Posterior cingulate gyrus (tissue), 11 donors: ENCODE data around the gene RAD51D.
A peak's percentile ranks its signal among the peaks of the same experiment; 100 is the strongest.
"Not testable (repeated sequence)": the region's sequence is repeated elsewhere in the genome, so short reads cannot be mapped to it uniquely, and the experiment has no call there.

ENCODE experiments used
- DNase-seq, 10 donors: peaks; one replicate each; pipeline versions ENCODE4 v3.0.0 to v3.0.0-alpha.2; 2020 to 2021; ENCODE audit warnings: mixed read lengths in 3 of 10
- intact Hi-C: fragments of 100-400 bp; cut with DNase I; formaldehyde crosslinking; loops from one replicate; pipeline ENCODE4 v1.15.1; 2023

Gene RAD51D

DNA sequence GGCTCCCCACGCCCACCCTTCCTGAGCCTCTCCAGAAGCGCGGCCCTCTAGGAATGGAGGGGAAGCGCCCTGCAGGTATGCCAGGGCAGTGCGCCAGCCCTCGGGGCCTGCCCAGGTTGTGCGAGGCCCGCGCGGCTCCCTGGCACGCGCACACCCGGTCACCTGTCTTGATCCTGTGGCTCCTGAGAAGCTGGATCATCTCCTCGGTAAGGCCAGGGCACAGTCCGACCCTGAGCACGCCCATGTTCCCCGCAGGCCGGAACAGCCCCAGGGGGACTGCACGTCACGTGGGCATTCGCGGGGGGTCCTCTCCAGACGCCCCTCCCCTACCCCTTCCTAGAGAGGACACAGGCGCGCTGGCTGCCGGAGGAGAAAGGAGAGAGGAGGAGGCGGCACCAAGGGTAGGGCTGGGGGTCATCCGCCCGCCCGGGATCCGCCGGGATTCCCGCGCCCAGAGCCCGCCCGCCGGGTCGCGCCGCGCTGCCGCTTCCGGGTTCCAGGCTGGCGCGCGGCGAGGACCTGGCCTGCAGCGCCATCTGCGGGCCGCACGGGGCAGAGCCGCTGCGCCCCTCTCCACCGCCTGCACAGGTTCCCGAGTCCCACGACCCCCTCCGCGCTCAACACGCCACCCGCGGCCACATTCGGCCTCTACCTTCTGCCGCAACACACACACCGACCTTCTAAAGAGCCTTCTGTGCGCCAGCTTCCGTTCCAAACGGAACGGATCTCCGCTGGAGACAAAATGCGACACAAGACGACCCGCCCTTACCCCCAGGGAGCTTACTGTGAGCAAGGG is at the start of gene RAD51D:
TSS of gene RAD51D (minus strand) at position 491 of the 796 bp plus-strand sequence. CDS start at position 244, 247 bp downstream.
- intact Hi-C loops, result loop anchor here (1.0 to 5.0 kb wide), 3 partner anchors 121 to 699 kb away; no protein-coding TSS in a partner anchor
- peak; percentile 42 to 96 (median 68) for DNase-seq

- intact Hi-C loops, result no loop called here
- DNase-seq, result no peak
These were observed 48.0 kb upstream of the RAD51D start for GRCh38 chr17:35167666-35168065.

DNA sequence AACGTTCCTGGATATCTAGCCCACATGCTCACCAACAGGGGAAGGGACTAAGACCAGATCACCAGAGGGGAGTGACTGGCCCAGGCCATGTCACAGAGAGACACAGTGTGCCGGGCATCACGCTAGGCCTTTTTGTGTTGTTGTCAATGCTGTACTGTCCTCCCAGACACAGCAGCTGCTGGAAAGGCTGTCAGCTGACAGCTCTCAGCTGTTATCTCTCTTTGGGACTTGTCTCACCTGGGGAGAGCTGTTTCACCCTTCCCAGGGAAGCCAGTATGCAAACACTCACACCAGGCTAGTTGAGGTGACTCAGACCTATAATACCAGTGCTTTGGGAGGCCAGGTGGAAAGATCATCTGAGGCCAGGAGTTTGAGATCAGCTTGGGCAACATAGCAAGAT is 47.4 kb upstream of the RAD51D start:
- peak in 1 of 10 donors; percentile 50 for DNase-seq
- intact Hi-C loops, result no loop called here

DNA sequence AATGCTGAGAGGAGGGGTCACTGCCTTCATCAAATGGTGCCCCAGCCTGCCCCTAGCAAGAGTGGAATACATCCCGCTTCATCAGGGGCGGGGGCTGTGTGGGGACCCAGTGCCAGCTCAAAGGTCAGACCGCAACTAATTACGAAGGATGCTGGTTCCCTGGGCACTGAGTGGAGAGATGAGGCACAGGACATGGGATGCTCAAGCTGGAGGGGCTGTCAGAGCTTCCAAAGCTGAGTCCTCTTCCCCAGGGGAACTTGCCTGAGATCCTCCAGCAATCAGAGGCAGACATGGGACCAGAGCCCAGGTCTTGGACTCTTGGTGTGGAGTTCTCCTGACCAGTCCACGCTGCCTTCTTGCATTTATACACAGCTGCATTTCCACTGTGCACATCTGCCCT is 46.9 kb upstream of the RAD51D start:
- intact Hi-C loops, result no loop called here
- DNase-seq, result no peak

GRCh38 chr17:35164716-35165115 is 45.1 kb upstream of the RAD51D start:
- no peak for DNase-seq
- intact Hi-C loops, result no loop called here

GRCh38 chr17:35163886-35164285 is 44.2 kb upstream of the RAD51D start:
- intact Hi-C loops, result no loop called here
- no peak for DNase-seq

DNA sequence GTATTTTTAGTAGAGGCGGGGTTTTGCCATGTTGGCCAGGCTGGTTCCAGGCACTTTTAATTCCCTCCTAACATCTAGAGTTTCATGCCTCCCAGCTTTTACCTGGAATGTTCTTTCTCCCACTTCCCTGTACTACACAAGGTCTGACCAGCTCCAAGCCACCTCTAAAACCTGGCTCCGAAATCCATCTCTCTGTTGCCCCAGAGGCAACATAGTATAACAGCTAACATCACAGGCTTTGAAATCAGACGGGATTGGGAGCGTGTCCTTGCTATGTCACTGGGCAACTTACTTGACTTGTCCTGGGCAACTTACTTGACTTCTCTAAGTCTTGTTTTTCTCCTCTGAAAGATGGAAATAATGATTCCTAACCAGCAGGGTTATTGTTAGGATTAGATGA is 43.1 kb upstream of the RAD51D start:
- DNase-seq, result peak in 1 of 10 donors; percentile 27
- intact Hi-C loops, result no loop called here

GRCh38 chr17:35161281-35161761 is 41.7 kb upstream of the RAD51D start:
- intact Hi-C loops, result no loop called here
- no peak for DNase-seq

DNA sequence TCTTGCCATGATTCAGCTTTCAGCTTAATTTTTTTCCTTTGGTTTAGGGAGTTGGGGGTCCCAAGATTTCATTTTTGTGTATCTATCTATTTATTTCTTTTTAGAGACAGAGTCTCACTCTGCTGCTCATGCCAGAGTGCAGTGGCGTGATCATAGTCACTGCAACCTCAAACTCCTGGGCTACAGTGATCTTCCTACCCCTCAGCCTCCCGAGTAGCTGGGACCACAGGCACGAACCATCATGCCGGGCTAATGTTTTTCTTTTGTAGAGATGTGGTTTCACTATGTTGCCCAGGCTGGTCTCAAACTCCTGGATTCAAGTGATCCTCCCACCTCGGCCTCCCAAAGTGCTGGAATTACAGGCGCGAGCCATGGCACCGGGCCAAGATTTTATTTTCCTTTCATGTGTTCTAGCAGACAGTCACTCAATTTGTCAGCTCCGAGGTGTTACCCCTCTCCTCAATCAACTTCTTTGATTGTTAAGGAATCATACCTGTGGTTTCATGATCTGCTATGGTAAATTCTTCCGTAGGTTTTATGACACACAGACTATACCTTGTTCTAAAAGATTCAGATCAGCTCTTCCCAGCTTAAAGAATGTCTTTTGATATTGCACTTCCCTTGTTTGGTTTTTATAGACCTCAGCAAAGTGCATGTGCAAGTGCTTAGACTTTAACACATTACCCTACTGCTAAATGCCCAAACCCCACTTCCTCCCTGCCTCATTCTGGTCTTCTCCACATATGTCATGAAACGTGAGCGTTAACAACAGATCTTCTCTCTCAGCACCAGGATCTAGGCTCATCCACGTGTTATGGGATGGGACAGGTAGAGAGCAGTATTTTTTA is 40.9 kb upstream of the RAD51D start:
- intact Hi-C loops, result no loop called here
- DNase-seq, result peak in 2 of 10 donors; percentile 16 to 49

GRCh38 chr17:35159940-35160339 is 40.3 kb upstream of the RAD51D start:
- intact Hi-C loops, result no loop called here
- no peak for DNase-seq

DNA sequence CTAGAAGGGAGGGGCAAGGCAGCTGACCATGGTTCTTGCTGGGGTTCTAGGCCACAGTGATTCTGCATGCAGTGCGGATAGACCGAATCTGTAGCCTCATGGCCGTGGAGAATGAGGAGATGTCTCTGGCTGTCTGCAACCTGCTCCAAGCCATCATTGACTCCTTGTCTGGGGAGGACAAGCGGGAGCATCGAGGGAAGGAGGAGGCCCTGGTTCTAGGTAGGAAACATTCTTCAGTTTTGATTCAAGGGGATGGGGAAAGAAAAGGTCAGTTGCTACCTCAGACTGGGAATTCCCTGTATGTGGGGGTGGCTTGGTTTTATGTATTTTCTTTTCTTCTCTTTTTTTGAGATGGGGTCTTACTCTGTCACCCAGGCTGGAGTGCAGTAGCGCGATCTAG is 35.6 kb upstream of the RAD51D start:
- intact Hi-C loops, result no loop called here
- DNase-seq, result no peak

DNA sequence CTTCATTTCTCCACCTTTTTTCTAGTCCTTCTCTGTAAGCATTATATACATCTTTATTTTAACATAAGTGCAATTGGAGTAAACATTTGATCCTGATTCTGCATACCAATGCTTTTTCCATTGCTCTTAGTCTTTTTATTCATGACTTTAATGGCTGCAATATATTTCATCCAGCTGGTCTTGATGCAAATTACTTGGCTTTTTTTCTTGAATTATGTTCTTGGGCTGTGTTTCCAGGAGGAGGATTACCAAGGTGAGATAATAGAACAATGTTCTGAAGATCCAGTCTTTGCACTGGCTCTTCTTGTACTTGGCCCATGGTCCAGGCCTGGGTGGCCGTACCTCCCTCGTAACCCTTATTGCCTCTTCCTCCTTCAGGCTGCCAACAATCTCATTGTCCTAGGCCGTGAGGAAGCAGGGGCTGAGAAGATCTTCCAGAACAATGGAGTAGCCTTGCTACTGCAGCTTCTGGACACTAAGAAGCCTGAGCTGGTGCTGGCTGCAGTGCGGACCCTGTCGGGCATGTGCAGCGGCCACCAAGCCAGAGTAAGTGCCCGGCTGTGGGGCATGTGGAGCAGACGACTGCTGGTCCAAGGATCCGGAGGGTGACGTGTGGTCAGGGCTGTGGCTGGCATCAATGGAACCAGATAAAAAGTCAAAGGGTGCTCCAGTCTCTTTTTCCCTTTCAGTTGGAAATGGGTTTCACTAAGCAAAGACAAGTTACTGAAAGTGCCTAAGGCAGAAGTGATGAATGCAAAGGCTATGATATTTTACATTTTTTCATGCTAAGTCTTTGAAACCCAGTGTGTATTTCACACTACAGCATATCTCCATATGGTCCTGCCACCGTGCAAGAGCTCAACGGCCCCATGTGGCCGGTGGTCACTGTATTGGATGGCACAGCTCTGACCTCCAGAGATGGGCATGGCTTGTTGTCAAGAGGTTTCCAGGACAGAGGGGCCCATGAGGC is 34.8 kb upstream of the RAD51D start:
- peak in 2 of 10 donors; percentile 39 to 74 for DNase-seq
- intact Hi-C loops, result no loop called here

DNA sequence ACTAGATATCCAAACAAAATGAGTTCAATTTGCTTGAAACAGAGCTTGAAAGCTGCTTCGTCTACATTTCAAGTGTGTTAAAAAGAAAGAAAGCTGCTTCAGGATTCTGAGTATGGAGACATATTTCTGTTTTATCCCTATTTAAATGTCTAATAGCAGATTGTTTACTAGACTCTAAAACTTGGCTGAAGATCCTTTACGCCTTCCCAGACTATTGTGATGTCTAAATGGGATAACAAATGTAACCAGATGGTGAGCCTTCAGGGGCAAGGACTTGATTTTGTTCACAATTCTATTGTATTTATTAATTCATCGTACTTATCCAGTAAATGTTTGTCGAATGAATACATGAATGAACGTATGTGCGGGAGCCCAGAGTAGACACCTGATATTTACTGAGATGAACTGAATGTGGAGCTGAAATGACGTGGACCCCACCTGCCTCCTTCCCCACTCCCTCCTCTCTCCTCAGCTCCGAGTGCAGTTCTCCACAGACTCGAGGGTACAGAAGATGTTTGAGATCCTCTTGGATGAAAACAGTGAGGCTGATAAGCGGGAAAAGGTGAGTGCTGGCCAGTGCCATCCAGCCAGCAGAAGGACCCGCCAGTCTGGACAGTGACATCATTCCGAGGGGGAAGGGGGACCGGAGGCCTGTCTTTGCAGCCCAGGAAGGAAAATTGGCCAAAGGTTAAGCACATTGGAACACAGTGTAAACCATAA is 32.9 kb upstream of the RAD51D start:
- intact Hi-C loops, result no loop called here
- peak in 1 of 10 donors; percentile 52 for DNase-seq

DNA sequence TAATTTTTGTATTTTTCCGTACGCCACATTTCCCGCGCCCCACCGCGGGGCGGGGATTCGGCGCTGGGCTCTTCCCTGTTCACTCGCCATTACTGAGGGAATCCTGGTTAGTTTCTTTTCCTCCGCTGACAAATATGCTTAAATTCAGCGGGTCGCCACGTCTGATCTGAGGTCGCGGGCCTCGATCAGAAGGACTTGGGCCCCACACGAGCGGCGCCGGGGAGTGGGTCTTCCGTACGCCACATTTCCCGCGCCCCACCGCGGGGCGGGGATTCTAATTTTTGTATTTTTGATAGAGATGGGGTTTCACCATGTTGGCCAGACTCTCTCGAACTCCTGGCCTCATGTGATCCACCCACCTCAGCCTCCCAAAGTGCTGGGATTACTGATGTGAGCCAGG is 31.4 kb upstream of the RAD51D start:
- DNase-seq, result peak in 2 of 10 donors; percentile 20 to 64
- intact Hi-C loops, result not testable (repeated sequence)

DNA sequence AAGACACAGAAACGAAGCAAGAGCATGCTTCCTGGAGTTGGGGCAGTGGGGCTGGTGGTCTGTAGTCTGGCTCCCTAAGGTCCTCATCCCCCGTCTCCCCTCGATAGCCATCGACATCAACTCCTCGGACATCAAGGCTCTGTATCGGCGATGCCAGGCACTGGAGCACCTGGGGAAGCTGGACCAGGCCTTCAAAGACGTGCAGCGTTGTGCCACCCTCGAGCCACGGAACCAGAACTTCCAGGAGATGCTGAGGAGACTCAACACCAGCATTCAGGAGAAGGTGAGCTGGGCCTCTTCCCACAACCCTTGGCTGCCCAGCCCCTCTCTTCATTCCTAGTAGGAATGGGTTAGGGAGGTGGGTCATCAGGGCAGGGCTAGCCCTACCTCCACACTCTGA is 30.3 kb upstream of the RAD51D start:
- intact Hi-C loops, result loop anchor here (10.0 kb wide), 1 partner anchor 425 kb away; the partner anchor contains the start of gene PEX12
- DNase-seq, result peak in 1 of 10 donors; percentile 53

DNA sequence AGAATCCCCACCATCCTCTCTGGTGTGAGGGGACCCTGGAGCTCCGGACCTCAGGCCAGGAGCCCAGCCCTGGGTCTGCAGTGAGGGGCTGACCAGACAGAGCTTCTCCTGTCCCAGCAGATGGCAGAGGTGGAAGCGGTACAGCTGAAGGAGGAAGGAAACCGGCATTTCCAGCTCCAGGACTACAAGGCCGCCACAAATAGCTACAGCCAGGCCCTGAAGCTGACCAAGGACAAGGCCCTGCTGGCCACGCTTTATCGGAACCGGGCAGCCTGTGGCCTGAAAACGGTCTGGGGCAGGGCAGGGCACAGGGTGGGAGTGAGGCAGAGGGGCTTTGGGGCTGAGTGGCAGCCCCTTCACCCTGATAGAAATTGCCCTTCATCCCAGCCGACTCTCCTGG is 28.5 kb upstream of the RAD51D start:
- intact Hi-C loops, result loop anchor here (10.0 kb wide), 1 partner anchor 427 kb away; the partner anchor contains the start of gene PEX12
- DNase-seq, result peak in 1 of 10 donors; percentile 75

- intact Hi-C loops, result loop anchor here (10.0 kb wide), 1 partner anchor 427 kb away; the partner anchor contains the start of gene PEX12
These were observed 27.8 kb upstream of the RAD51D start, which contains the start of gene UNC45B for GRCh38 chr17:35147375-35147905. UNC45B (plus strand) TSS chr17:35147817; CDS start chr17:35148264, 447 bp downstream.

GRCh38 chr17:35146214-35146833 is 26.7 kb upstream of the RAD51D start:
- peak in 1 of 10 donors; percentile 7 for DNase-seq
- intact Hi-C loops, result loop anchor here (10.0 kb wide), 1 partner anchor 428 kb away; the partner anchor contains the start of gene PEX12

More at GRCh38 chr17:35147375-35147905, 27.8 kb upstream of the RAD51D start, which contains the start of gene UNC45B:
- peak in 1 of 10 donors; percentile 40 for DNase-seq
